Panc1 (cell line): Measurements from ENCODE around the gene NADK2. TPM values are rescaled to one million over a fixed set of nuclear protein-coding genes. Genes with fewer than 3 reads are reported as not detected.

Experiments
- ATAC-seq: fragments of 200-7000 bp; cut with Tn5 transposase; 2 replicates; pipeline ENCODE4 v1.9.1; 2020; ENCODE audit warnings: mild to moderate bottlenecking, moderate library complexity
- BruUV-seq: library from RNA; stranded (reverse); fragments of 400-500 nt; replicated peaks from 2 replicates; lab custom pipeline; 2021; lab: Mats Ljungman, UMichigan
- CTCF ChIA-PET: fragments of 300-600 bp; sonication (Branson Sonifier 250); formaldehyde crosslinking; loops from one replicate; lab custom pipeline; 2022; ENCODE audit warnings: antibody characterized with exemption; lab: Charles Lee
- POLR2A ChIA-PET: fragments of 300-600 bp; sonication (Branson Sonifier 250); formaldehyde crosslinking; loops from one replicate; lab custom pipeline; 2022; ENCODE audit warnings: antibody characterized with exemption; lab: Charles Lee
- DNase-seq: peaks from one replicate; pipeline ENCODE4 v3.0.0-alpha.2; 2010; ENCODE audit warnings: low read depth, low spot score
- H3K27ac ChIP-seq: 2 replicates; pipeline ENCODE4 v1.5.1; 2011; ENCODE audit warnings: mild to moderate bottlenecking, low read length, inconsistent platforms
- H3K27me3 ChIP-seq: fragments of 200-500 bp; sonication (Bioruptor generic); 2 replicates; pipeline ENCODE4 v1.6.0; 2014; ENCODE audit warnings: low read length, inconsistent platforms; ENCODE audit not compliant: control insufficient read depth, insufficient read depth
- H3K36me3 ChIP-seq: fragments of 200-500 bp; sonication (Bioruptor generic); 2 replicates; pipeline ENCODE4 v1.5.1; 2014; ENCODE audit warnings: inconsistent platforms, mild to moderate bottlenecking, low read length, moderate library complexity; ENCODE audit not compliant: control insufficient read depth, insufficient read depth
- H3K4me1 ChIP-seq: 2 replicates; pipeline ENCODE4 v1.5.1; 2011; ENCODE audit warnings: inconsistent platforms, mild to moderate bottlenecking, low read length, moderate library complexity; ENCODE audit not compliant: control insufficient read depth, insufficient read depth
- H3K4me3 ChIP-seq, 2 experiments: 2 replicates each; pipeline ENCODE4 v1.5.1; 2011 to 2012; ENCODE audit warnings: low read depth in 2 of 2, low read length in 2 of 2, mild to moderate bottlenecking in 2 of 2, inconsistent platforms in 1 of 2, moderate library complexity in 1 of 2
- H3K9me3 ChIP-seq: fragments of 200-500 bp; sonication (Bioruptor generic); 2 replicates; pipeline ENCODE4 v1.5.1; 2014; ENCODE audit warnings: low read depth, mild to moderate bottlenecking, inconsistent platforms, low read length, moderate library complexity; ENCODE audit not compliant: control insufficient read depth, insufficient read depth
- CTCF ChIP-seq: fragments of 450-650 bp; IDR thresholded peaks from 2 replicates; pipeline ENCODE4 v1.5.1; 2017; ENCODE audit warnings: mild to moderate bottlenecking
- POLR2AphosphoS5 ChIP-seq: IDR thresholded peaks from 2 replicates; pipeline ENCODE4 v1.6.1; 2012; ENCODE audit warnings: mild to moderate bottlenecking, low read depth, low read length, moderate library complexity
- REST ChIP-seq, 2 experiments: IDR thresholded peaks; 2 replicates each; pipeline ENCODE4 v1.6.1; 2011 to 2012; ENCODE audit warnings: low read depth in 2 of 2, control low read depth in 1 of 2, low read length in 1 of 2, mild to moderate bottlenecking in 1 of 2, moderate library complexity in 1 of 2; ENCODE audit not compliant: insufficient read depth in 1 of 2
- SIN3A ChIP-seq: IDR thresholded peaks from 2 replicates; pipeline ENCODE4 v1.6.1; 2012; ENCODE audit warnings: low read depth, mild to moderate bottlenecking, low read length, moderate library complexity, borderline replicate concordance; ENCODE audit not compliant: insufficient read depth
- TCF7L2 ChIP-seq: IDR thresholded peaks from 2 replicates; pipeline ENCODE4 v1.6.1; 2011; ENCODE audit warnings: mild to moderate bottlenecking, low read depth, low read length, inconsistent platforms
- in situ Hi-C: cut with HindIII; loops from 2 replicates; pipeline ENCODE4 v1.10.0; 2016; ENCODE audit warnings: low sequenced_read_pairs, low pct_unique_long_range_greater_than_20kb
- intact Hi-C: fragments of 100-400 bp; cut with micrococcal nuclease; formaldehyde crosslinking; loops from one replicate; pipeline ENCODE4 v1.10.0; 2022; ENCODE audit not compliant: unreplicated experiment
- total RNA-seq: library from RNA; stranded (reverse); gene quantifications from one replicate; pipeline ENCODE4 v1.2.1, GENCODE V29; 2021; ENCODE audit not compliant: unreplicated experiment

Gene NADK2
- total RNA-seq, 1 experiment from 2014 or later = 22.5 TPM

- Histone ChIP-seq H3K27ac (no peak overlapping the region), H3K4me1 (no peaks in the 10 kb centered on the region), H3K27me3 (0 out of 2 replicates have a peak, but pooled peaks cover 2% of the 10 kb centered on the region), H3K36me3 (no peaks in the 10 kb centered on the region), H3K4me3 (no peak overlapping the region), H3K9me3 (no peaks in the 10 kb centered on the region)
- DNase-seq = no peak
- TF ChIP-seq CTCF = no peak
- TF ChIP-seq POLR2AphosphoS5 = no peak
- TF ChIP-seq REST (IDR thresholded peaks at IDR 0.05; ENCODE audit: insufficient read depth in 1 of 2, low read depth in 2 of 2, low read length in 1 of 2) = no peak
- TF ChIP-seq SIN3A = no peak
- no peak for TF ChIP-seq TCF7L2
- intact Hi-C loops = no loop called here
- CTCF ChIA-PET = interaction anchor here (0.7 kb wide), 1 partner anchor 1393 kb away, joined by 3 read pairs; no protein-coding TSS in a partner anchor
- in situ Hi-C loops = no loop called here
- no peak for ATAC-seq
- POLR2A ChIA-PET = no interaction called here
- BruUV-seq = no TSS peak
These were observed 29.3 kb upstream of the NADK2 start for GRCh38 chr5:36270876-36271575.

GRCh38 chr5:36270175-36270574 lies 28.4 kb upstream of the NADK2 start:
- intact Hi-C loops (no loop called here), in situ Hi-C loops (no loop called here)
- CTCF ChIA-PET = no interaction called here
- DNase-seq (no peak), ATAC-seq (no peak)
- no TSS peak for BruUV-seq
- Histone ChIP-seq H3K4me1 (no peaks in the 10 kb centered on the region), H3K27ac (no peak overlapping the region), H3K4me3 (no peak overlapping the region), H3K9me3 (no peaks in the 10 kb centered on the region), H3K36me3 (no peaks in the 10 kb centered on the region), H3K27me3 (0 out of 2 replicates have a peak, but pooled peaks cover 2% of the 10 kb centered on the region)
- TF ChIP-seq REST (IDR thresholded peaks at IDR 0.05; ENCODE audit: insufficient read depth in 1 of 2, low read depth in 2 of 2, low read length in 1 of 2) (no peak), POLR2AphosphoS5 (no peak), SIN3A (no peak), CTCF (no peak), TCF7L2 (no peak)
- POLR2A ChIA-PET = no interaction called here
